ENCODE data around the gene FAM98C.
"Not testable (repeated sequence)": the region's sequence is repeated elsewhere in the genome, so short reads cannot be mapped to it uniquely, and the experiment has no call there.

FAM98C gene

GRCh38 chr19:38399537-38399936, 3.4 kb upstream of the FAM98C start:
- no peak for DNase-seq

DNA sequence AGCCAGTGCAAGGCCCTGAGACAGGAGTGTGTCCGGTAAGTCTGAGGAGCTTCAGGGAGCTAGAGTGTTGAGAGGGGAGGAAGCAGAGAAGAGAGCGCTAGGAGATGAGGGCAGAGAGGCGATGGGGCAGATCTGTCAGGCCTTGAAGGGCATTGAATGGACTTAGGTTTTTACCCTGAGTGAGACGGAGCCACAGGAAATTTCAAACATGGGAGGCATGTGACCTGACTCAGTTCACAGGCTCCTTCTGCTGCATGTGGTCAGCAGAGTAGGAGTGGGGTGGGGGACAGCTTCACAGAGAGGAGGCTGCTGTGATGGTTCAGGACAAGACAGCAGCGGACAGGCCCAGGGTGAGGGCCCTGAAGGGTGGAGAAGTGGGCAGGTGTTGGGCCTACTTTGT, 2.5 kb upstream of the FAM98C start:
- no peak for DNase-seq

- peak; percentile 20 for DNase-seq
These were observed 1.7 kb upstream of the FAM98C start for GRCh38 chr19:38401148-38401547.

GRCh38 chr19:38402623-38402966, 298 bp upstream of the FAM98C start:
- DNase-seq, result no peak

GRCh38 chr19:38404858-38405257, 2.0 kb downstream of the FAM98C start:
- no peak for DNase-seq

- no peak for DNase-seq
These were observed 2.4 kb downstream of the FAM98C start for GRCh38 chr19:38405276-38405675.

DNA sequence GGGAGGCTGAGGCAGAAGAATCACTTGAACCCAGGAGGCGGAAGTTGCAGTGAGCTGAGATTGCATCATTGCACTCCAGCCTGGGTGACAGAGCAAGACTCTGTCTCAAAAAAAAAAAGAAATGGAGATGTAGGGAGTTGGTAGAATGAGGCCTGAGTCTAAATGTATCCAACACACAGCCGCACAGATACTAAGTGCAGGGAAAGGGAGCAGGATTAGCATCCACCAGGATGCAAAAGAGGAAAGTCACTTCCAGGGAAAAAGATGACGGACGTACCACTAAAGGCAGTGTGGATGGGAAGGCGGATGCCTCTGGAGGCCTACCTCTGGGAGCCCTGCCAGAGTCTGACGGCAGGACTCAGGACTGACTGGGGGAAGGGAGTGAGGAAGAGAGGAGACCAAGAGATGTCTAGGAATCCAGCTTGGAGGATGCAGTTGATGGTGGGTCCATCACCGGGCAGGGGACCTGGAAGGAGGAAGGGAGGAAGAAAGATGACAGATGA, 6.8 kb downstream of the FAM98C start:
- DNase-seq, result no peak

DNA sequence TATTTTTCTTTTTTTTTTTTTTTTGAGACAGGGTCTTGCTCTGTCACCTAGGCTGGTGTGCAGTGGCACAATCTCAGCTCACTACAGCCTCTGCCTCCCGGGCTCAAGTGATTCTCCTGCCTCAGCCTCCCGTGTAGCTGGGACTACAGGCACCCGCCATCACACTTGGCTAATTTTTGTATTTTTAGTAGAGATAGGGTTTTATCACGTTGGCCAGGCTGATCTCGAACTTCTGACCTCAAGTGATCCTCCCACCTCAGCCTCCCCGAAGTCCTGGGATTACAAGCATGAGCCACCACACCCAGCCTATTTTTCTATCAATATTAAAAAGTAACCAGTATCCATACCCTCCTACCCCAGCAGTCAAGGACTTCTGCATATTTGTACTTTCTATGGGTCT, 7.5 kb downstream of the FAM98C start:
- DNase-seq, result not testable (repeated sequence)

DNA sequence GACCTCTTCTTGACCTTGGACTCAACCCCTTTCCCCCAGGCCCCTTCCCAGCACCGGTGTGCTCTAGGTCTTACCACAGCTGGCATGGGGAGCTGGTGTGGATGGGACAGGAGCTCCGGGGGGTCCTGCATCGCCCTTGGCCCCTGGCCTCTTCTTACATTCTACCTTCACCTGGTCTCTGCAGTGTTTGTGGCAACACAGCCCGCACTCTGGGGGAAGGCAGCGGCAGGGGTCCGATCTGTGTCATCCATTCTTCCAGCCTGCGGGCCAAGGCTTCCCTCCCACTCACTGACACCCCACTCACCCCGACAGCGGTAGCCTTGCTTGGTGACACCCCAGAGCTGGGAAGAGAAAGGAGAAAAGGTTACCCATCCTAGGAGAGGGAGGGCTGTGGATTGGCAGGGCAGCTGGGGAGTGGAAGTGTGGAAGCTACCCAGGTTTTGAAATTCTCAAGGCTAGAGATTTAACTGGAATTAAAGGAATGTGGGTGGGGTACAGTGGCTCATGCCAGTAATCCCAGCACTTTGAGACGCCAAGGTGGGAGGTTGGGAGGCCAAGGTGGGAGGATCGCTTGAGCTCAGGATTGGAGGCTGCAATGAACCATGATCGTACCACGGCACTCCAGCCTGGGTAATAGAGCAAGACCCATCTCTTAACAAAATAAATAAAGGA, 8.3 kb downstream of the FAM98C start:
- DNase-seq, result no peak

- not testable (repeated sequence) for DNase-seq
These were observed 9.0 kb downstream of the FAM98C start for GRCh38 chr19:38411898-38412297.

DNA sequence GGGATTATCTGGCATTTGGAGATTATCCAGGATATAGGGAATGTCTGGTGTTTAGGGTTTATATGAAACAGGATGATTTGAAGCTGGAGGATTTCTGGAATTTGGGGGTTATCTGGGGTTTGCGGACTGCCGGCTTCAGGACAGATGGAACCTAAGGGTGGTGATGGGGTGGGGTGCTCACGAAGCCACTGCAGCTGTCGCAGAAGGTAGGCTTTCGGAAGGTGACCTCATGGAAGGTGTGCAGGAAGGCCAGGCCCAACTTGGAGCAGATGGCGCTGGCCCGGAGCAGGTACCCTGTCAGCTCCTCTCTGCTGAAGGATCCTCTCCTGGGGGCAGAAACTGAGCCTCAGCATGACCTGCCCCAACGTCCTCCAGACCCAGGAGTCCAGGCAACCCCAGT, 9.6 kb downstream of the FAM98C start:
- no peak for DNase-seq

- DNase-seq, result no peak
These were observed 10.1 kb downstream of the FAM98C start for GRCh38 chr19:38412961-38413360.

DNA sequence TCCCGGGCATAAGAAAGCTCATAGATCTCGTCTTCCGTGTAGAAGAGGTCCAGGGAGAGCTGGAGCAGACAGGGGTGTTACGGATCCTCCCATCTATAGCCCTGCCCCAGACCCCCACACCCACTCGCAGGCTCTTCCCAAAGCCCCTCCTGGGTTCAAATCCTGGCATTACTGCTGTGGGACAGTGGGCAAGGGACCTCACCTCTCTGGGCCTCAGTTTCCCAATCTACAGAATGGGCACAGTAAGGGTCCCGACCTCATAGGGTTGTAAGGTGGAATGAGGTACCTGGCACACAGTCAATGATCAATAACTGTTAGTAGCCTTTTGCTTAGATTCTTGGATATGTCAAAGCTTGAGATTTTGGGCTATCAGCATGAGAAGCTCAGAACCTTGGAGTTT, 10.5 kb downstream of the FAM98C start:
- DNase-seq, result no peak

GRCh38 chr19:38417146-38417543, 14.3 kb downstream of the FAM98C start:
- DNase-seq, result no peak

GRCh38 chr19:38417544-38418506, 14.9 kb downstream of the FAM98C start:
- peak; percentile 57 for DNase-seq

- DNase-seq, result no peak
These were observed 18.0 kb downstream of the FAM98C start for GRCh38 chr19:38420935-38421334.

- DNase-seq, result no peak
These were observed 19.0 kb downstream of the FAM98C start for GRCh38 chr19:38421856-38422255.

DNA sequence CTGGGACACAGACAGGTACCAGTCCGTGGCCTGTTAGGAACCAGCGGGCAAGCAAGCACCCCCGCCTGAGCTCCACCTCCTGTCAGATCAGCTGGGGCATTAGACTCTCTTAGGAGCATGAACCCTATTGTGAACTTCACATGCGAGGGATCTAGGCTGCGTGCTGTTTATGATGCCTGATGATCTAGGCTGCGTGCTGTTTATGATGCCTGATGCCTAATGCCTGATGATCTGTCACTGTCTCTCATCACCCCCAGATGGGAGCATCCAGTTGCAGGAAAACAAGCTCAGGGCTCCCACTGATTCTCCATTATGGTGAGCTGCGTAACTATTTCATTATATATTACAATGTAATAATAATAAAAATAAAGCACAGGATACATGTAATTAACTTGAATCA, 19.5 kb downstream of the FAM98C start:
- no peak for DNase-seq

DNA sequence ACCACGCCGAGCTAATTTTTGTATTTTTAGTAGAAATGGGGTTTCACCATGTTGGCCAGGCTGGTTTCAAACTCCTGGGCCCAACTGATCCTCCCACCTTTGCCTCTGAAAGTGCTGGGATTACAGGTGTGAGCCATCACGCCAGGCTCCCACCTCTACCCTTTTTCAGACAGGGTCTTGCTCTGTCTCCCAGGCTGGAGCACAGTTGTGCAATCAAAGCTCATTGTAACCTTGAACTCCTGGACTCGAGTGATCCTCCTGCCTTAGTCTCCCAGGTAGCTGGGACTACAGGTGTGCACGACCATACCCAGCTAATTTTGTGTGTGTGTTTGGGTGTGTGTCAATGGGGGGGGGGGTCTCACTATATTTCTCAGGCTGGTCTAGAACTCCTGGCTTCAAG, 21.4 kb downstream of the FAM98C start:
- no peak for DNase-seq

DNA sequence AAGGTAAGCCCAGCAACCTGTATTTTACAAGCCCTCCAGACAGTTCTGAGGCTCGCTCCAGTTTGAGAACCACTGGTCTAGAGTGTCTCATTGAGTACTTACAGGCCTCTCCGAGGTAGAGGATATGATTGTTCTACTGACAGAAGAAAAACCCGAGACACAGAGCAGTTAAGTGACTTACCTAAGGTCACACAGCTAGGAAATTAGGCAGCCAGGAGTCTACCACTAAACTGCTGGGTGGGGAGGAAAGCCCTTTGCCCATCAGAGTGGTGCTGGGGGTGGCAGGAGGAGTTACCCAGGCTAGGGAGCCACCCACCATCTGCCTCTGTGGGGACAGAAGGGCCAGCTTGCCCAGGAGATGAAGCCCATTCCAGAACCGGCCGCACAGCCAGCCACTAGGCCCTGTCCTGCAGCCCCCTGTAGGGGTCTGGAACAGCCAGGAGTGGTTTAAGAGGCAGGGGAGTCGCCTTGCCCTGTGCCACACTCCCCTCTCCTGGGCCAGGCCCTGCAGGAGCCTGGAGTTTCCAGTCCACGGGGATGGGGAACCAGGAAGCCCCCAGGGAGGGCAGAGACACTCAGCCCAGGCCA, 22.4 kb downstream of the FAM98C start:
- DNase-seq, result no peak

DNA sequence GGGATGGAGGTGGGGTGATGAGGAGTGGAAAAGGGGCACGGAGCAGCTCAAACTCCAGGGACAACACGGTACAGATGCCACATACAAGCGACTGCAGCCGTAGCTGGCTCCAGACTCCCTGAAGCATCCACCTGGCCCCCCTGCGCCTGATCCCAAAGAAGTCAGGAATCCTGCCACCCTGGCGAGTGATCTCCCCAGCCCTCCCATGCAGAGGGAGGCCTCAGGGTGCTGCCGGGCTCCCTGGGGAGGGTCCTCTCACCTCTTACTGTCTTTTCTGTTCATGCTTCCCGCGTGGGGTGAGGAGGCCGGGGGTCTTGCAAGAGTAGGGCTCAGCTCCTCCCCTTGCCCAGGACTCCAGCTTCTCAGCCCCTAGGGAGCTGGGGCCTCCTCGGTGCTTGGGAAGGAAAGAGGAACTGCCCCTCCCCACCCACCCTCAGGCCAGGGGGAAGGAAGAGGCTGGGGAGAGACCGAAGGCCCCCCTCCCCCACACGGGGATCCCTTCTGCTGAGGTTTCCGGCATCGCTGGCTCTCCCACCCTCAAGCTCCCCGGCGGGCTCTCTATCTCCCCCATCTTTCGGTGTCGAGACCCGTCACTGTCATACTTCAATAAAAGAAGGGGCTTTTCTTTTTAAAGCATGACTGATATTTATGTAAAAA, 23.0 kb downstream of the FAM98C start, which contains the start of gene RASGRP4:
RASGRP4 (minus strand) TSS at position 410 of the 657 bp plus-strand sequence; CDS start at position 282, 128 bp downstream.
- DNase-seq, result no peak

GRCh38 chr19:38427035-38427677, 24.3 kb downstream of the FAM98C start:
- not testable (repeated sequence) for DNase-seq

All from DMS153 (cell line).